ENCODE data around the gene TBL3.

DNA sequence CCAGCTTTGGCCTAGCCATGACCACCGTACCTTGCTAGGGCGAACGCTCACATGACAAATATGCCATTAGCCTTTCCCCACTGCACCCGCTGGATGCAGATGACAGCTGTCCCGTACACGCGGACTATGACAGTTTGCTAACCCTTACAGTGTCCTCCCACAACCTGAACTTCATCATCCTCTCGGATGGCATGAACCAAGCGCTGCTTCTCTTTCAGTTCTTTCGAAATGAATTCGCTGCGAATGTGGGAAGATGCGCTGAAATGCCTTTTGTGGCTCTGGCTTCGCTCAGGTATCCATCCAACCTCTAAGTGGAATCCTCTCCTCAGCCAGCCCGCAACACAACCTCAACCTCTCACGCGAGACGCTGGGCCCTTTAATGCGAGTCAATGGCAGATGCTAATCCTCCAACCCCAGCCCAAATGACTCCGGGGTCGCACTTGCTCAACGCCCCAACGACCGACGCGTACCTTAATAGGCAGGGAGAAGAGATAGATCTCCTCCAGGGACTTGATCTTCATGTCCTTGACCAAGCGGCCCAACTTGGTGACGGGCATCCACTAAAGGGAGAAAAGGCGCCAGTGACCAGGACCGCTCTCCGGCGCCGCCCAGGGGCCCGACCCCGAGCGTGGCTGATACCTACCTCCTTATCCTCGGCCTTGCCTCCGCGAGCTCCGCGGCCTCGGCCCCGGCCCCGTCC is 7.9 kb upstream of the TBL3 start:
- TF ChIP-seq CTCF (IDR thresholded peaks at IDR 0.05) (no peak), POLR2A (IDR thresholded peaks at IDR 0.05) (no peak)
